ENCODE measurements around the gene MTX1.
"Not testable (repeated sequence)": the region's sequence is repeated elsewhere in the genome, so short reads cannot be mapped to it uniquely, and the experiment has no call there.

MTX1 gene

GRCh38 chr1:155166471-155167165 is 41.9 kb upstream of the MTX1 start:
- DNase-seq (ENCODE audit: low spot score) = peak; percentile 28
- no peak for TF ChIP-seq CTCF (IDR thresholded peaks at IDR 0.05; ENCODE audit: borderline replicate concordance, control extremely low read depth, extremely low read depth, insufficient read depth, missing control alignments)
- in situ Hi-C loops (cut with MboI; ENCODE audit: low sequenced_read_pairs, unreplicated experiment) = loop anchor here (5.0 kb wide), 1 partner anchor 74 kb away; no protein-coding TSS in a partner anchor

GRCh38 chr1:155167166-155168104 is 41.1 kb upstream of the MTX1 start:
- DNase-seq (ENCODE audit: low spot score) = peak; percentile 85
- TF ChIP-seq CTCF (IDR thresholded peaks at IDR 0.05; ENCODE audit: borderline replicate concordance, control extremely low read depth, extremely low read depth, insufficient read depth, missing control alignments) = peak; percentile 91
- in situ Hi-C loops (cut with MboI; ENCODE audit: low sequenced_read_pairs, unreplicated experiment) = loop anchor here (5.0 kb wide), 1 partner anchor 75 kb away; no protein-coding TSS in a partner anchor

- in situ Hi-C loops (cut with MboI; ENCODE audit: low sequenced_read_pairs, unreplicated experiment) = loop anchor here (5.0 kb wide), 1 partner anchor 76 kb away; no protein-coding TSS in a partner anchor
- DNase-seq (ENCODE audit: low spot score) = not testable (repeated sequence)
These were observed 40.4 kb upstream of the MTX1 start for GRCh38 chr1:155168105-155168445.

GRCh38 chr1:155168456-155169210 is 39.9 kb upstream of the MTX1 start:
- no peak for TF ChIP-seq CTCF (IDR thresholded peaks at IDR 0.05; ENCODE audit: borderline replicate concordance, control extremely low read depth, extremely low read depth, insufficient read depth, missing control alignments)
- in situ Hi-C loops (cut with MboI; ENCODE audit: low sequenced_read_pairs, unreplicated experiment) = loop anchor here (5.0 kb wide), 1 partner anchor 76 kb away; no protein-coding TSS in a partner anchor
- no peak for DNase-seq (ENCODE audit: low spot score)

- in situ Hi-C loops (cut with MboI; ENCODE audit: low sequenced_read_pairs, unreplicated experiment) = loop anchor here (5.0 kb wide), 1 partner anchor 77 kb away; no protein-coding TSS in a partner anchor
- TF ChIP-seq CTCF (IDR thresholded peaks at IDR 0.05; ENCODE audit: borderline replicate concordance, control extremely low read depth, extremely low read depth, insufficient read depth, missing control alignments) = no peak
- no peak for DNase-seq (ENCODE audit: low spot score)
These were observed 39.0 kb upstream of the MTX1 start for GRCh38 chr1:155169541-155169940.

- in situ Hi-C loops (cut with MboI; ENCODE audit: low sequenced_read_pairs, unreplicated experiment) = no loop called here
- DNase-seq (ENCODE audit: low spot score) = no peak
- TF ChIP-seq CTCF (IDR thresholded peaks at IDR 0.05; ENCODE audit: borderline replicate concordance, control extremely low read depth, extremely low read depth, insufficient read depth, missing control alignments) = no peak
These were observed 38.3 kb upstream of the MTX1 start for GRCh38 chr1:155170101-155170785.

All from GM13976 (cell line).